ENCODE data around the gene BMPER. TPM values are rescaled to one million over a fixed set of nuclear protein-coding genes. Genes with fewer than 3 reads are reported as not detected.

BMPER gene
- total RNA-seq, 6 donors from 2014 or later, result 2.5 to 15.6 (median 9.4) TPM

DNA sequence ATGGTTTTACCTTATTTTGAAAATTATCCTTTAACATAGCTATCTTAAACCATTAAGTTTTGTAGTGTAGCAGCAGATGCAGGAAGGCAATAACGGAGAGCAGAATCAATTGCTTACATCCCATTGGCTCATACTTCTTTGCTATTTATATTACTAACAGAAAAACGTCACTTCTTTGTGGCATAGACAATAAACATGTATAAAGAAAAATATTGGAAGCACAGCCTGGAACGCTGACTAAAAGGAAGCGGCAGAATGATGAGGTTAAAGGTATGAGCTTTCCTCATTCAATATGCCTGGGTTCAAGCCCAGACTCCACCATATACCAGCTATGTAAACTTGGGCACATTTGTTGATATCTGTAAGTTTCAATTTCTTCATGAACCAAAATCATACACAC is 24.0 kb upstream of the BMPER start:
- Histone ChIP-seq H3K27ac (no peak overlapping the region), H3K9me3 (no peaks in the 10 kb centered on the region), H3K27me3 (no peaks in the 10 kb centered on the region), H3K4me3 (no peak overlapping the region), H3K4me1 (no peaks in the 10 kb centered on the region), H3K36me3 (no peaks in the 10 kb centered on the region)
- 82 to 84% methylated on average over 4 of the region's 4 CpGs for WGBS, 2 donors
- DNase-seq (no peak), ATAC-seq (ENCODE audit: low FRiP score in 2 of 2) (no peak)
- TF ChIP-seq EP300 (IDR thresholded peaks at IDR 0.05) (no peak), POLR2AphosphoS5 (IDR thresholded peaks at IDR 0.05) (no peak), POLR2A (IDR thresholded peaks at IDR 0.05) (no peak)
- TF ChIP-seq, protein P1, sequence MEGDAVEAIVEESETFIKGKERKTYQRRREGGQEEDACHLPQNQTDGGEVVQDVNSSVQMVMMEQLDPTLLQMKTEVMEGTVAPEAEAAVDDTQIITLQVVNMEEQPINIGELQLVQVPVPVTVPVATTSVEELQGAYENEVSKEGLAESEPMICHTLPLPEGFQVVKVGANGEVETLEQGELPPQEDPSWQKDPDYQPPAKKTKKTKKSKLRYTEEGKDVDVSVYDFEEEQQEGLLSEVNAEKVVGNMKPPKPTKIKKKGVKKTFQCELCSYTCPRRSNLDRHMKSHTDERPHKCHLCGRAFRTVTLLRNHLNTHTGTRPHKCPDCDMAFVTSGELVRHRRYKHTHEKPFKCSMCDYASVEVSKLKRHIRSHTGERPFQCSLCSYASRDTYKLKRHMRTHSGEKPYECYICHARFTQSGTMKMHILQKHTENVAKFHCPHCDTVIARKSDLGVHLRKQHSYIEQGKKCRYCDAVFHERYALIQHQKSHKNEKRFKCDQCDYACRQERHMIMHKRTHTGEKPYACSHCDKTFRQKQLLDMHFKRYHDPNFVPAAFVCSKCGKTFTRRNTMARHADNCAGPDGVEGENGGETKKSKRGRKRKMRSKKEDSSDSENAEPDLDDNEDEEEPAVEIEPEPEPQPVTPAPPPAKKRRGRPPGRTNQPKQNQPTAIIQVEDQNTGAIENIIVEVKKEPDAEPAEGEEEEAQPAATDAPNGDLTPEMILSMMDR (IDR thresholded peaks at IDR 0.05), result no peak

- Histone ChIP-seq H3K9me3 (no peaks in the 10 kb centered on the region), H3K4me1 (no peaks in the 10 kb centered on the region), H3K36me3 (no peaks in the 10 kb centered on the region), H3K27me3 (no peaks in the 10 kb centered on the region), H3K27ac (peak overlapping the region in 1 of 4 donors; percentile 1), H3K4me3 (no peak overlapping the region)
- TF ChIP-seq EP300 (IDR thresholded peaks at IDR 0.05), result no peak
- TF ChIP-seq, protein P1 (IDR thresholded peaks at IDR 0.05), result no peak
- TF ChIP-seq POLR2A (IDR thresholded peaks at IDR 0.05), result no peak
- TF ChIP-seq POLR2AphosphoS5 (IDR thresholded peaks at IDR 0.05), result no peak
- ATAC-seq (ENCODE audit: low FRiP score in 2 of 2) (peak in 1 of 2 donors; percentile 78), DNase-seq (no peak)
- 75 to 78% methylated on average over 7 of the region's 7 CpGs for WGBS, 2 donors
These were observed 23.1 kb upstream of the BMPER start for GRCh38 chr7:33882040-33882837.

DNA sequence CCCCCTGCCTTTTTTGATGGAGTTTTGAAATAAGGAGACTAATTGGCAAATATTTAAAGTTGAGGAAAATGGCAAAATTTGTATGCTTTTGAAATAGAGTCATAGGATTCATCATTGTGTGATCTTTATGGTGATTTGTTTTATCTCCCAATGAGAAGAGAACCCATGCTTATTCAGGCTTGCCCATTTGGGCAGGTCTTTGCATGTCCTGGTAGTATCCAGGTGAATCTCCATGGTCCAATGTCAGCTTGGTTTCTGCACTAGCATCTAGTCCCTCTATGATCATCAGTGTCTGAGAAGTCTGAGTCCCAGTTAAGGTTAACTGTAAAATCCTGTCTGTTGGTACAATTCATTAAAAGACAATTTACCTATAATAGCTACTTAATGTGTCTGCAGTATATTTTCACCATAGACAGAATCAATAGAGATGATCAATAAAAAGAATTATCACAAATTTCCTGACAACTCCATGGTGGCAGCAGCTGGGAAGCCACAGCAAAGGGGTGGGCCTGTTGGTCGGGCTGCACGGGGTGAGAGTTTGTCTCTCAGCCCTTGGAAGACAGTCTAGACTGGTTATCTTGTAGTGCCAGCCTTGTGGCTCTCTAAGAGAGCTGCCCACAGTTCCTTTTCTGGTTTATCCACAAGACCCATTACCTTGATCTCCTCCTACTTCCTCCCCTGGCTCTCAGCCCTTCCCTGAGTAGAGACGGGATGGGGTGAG is 22.2 kb upstream of the BMPER start:
- H3K27ac ChIP-seq, result no peak overlapping the region
- 17 to 20% methylated on average over 3 of the region's 3 CpGs for WGBS, 2 donors
- no peaks in the 10 kb centered on the region for H3K9me3 ChIP-seq
- no peaks in the 10 kb centered on the region for H3K27me3 ChIP-seq
- no peak for DNase-seq
- ATAC-seq (ENCODE audit: low FRiP score in 2 of 2), result no peak
- H3K4me1 ChIP-seq, result no peaks in the 10 kb centered on the region
- TF ChIP-seq POLR2AphosphoS5 (IDR thresholded peaks at IDR 0.05) (no peak), POLR2A (IDR thresholded peaks at IDR 0.05) (no peak), EP300 (IDR thresholded peaks at IDR 0.05) (no peak)
- TF ChIP-seq, protein P1 (IDR thresholded peaks at IDR 0.05), result no peak
- no peak overlapping the region for H3K4me3 ChIP-seq
- no peaks in the 10 kb centered on the region for H3K36me3 ChIP-seq

GRCh38 chr7:33883671-33883965 is 21.7 kb upstream of the BMPER start:
- no peaks in the 10 kb centered on the region for H3K9me3 ChIP-seq
- WGBS, 2 donors, result 44 to 45% methylated on average over 1 of the region's 1 CpG
- no peak overlapping the region for H3K27ac ChIP-seq
- ATAC-seq (ENCODE audit: low FRiP score in 2 of 2) (no peak), DNase-seq (no peak)
- no peak overlapping the region for H3K4me3 ChIP-seq
- H3K4me1 ChIP-seq, result no peaks in the 10 kb centered on the region
- no peaks in the 10 kb centered on the region for H3K27me3 ChIP-seq
- H3K36me3 ChIP-seq, result no peaks in the 10 kb centered on the region
- no peak for TF ChIP-seq POLR2A (IDR thresholded peaks at IDR 0.05)
- TF ChIP-seq, protein P1 (IDR thresholded peaks at IDR 0.05), result no peak
- TF ChIP-seq EP300 (IDR thresholded peaks at IDR 0.05), result no peak
- TF ChIP-seq POLR2AphosphoS5 (IDR thresholded peaks at IDR 0.05), result no peak

All from upper lobe of left lung (tissue), 6 donors.